GM20000 (cell line): Measurements from ENCODE around the gene MPND.

ENCODE experiments used
- DNase-seq: peaks from one replicate; pipeline ENCODE4 v3.0.0; 2012; ENCODE audit warnings: low spot score
- CTCF ChIP-seq: IDR thresholded peaks from 2 replicates; pipeline ENCODE4 v1.5.1; 2012; ENCODE audit warnings: mild to moderate bottlenecking, control low read depth; ENCODE audit errors: extremely low read depth, missing control alignments

MPND gene

GRCh38 chr19:4369888-4370260, 26.5 kb downstream of the MPND start:
- peak; percentile 68 for TF ChIP-seq CTCF
- DNase-seq: peak; percentile 77

DNA sequence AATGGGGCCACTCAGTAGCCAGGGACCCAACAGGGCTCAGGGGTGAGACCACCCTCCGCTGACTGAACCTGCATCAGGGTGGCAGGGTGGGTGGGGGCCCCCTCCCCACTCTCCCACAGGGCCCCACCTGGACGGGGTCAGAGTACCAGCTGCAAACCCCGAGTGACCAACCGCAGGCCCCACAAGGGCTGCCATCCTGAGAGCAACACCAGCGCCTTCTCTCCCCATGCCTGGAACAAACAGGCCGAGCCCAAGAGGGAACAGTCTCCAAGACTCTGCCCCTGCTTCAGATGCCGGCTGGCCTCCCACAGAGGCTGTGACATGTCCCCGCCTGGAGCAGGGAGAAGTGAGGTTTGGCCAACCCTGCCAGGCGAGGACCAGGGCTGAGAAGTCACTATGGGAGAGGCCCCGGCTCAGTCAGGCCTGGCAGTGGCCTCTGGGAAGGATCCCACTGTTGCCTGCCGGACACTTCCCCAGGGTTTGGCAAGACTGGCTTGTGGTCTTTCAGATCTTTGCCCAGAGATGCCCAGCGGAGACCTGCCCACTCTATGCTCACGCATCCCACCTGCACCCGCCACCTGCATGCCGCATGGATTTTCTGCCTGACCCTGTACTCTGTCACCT, 27.2 kb downstream of the MPND start:
- TF ChIP-seq CTCF: no peak
- no peak for DNase-seq

- no peak for DNase-seq
- no peak for TF ChIP-seq CTCF
Observed at GRCh38 chr19:4371247-4372164, 28.1 kb downstream of the MPND start.

- TF ChIP-seq CTCF: no peak
- DNase-seq: no peak
Observed at GRCh38 chr19:4372165-4373012, 29.0 kb downstream of the MPND start.

DNA sequence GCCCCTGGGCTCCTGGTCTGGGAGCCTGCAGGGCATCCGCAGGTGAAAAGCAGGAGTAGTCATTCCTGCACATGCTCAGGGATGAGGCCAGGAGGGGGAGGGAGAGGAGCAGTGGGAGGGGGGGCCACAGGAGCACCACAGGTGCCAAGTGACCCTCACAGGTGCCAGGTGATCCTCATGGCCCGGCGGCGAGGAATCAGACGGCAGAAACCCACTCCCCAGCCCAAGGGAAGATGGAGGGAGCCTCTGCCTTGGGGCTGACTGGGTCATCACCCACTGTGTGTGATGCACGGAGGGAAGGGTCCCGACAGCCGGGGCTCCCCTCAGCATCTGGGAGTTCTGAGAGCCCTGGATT, 29.6 kb downstream of the MPND start:
- no peak for TF ChIP-seq CTCF
- DNase-seq: no peak

GRCh38 chr19:4373601-4374497, 30.5 kb downstream of the MPND start:
- DNase-seq: no peak
- TF ChIP-seq CTCF: no peak
